GM23248 (cell line): ENCODE data around the gene RAB11FIP5.

ENCODE experiments used
- EZH2 ChIP-seq: fragments of 200-600 bp; sonication (generic); IDR thresholded peaks from 2 replicates; pipeline ENCODE4 v1.6.1; 2018; ENCODE audit warnings: antibody characterized with exemption, mild to moderate bottlenecking; ENCODE audit not compliant: insufficient read depth, poor library complexity, severe bottlenecking
- EZH2phosphoT487 ChIP-seq: fragments of 200-600 bp; sonication (generic); IDR thresholded peaks from 2 replicates; pipeline ENCODE4 v1.6.1; 2018; ENCODE audit warnings: antibody characterized with exemption, moderate library complexity, mild to moderate bottlenecking, low read depth; ENCODE audit not compliant: insufficient read depth

DNA sequence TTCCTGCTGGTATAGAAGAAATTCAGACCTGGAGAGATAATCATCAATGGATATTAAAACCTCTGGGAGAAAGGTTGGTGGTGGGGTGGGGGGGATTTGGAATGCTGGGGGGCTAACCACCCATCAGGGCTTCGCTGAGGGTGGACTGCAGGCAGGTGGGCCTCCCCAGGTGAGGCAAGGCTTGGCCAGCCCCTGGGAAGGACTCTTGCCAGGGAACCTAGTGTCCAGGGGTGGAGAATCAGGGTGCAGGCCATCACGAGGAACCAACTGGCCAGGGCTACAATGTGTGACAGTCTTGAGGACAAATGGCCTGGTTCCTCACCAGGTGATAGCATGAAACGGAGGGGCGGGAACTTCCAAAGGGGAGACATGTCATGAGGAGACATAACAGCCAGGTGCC lies 11.8 kb downstream of the RAB11FIP5 start:
- TF ChIP-seq EZH2phosphoT487 (no peak), EZH2 (no peak)
